MM.1S (cell line): ENCODE results near the gene WWTR1.

ENCODE experiments used
- EZH2 ChIP-seq: fragments of 300-600 bp; sonication (generic); optimal IDR thresholded peaks from 2 replicates; pipeline ENCODE3; 2017; ENCODE audit warnings: low read depth, mild to moderate bottlenecking, antibody characterized with exemption, low read length, mixed read lengths
- TF ChIP-seq, protein P1 (sequence below): fragments of 300-600 bp; sonication (generic); IDR thresholded peaks from 2 replicates; pipeline ENCODE4 v1.5.1; 2016; ENCODE audit warnings: antibody characterized with exemption, low read length, mixed read lengths

DNA sequence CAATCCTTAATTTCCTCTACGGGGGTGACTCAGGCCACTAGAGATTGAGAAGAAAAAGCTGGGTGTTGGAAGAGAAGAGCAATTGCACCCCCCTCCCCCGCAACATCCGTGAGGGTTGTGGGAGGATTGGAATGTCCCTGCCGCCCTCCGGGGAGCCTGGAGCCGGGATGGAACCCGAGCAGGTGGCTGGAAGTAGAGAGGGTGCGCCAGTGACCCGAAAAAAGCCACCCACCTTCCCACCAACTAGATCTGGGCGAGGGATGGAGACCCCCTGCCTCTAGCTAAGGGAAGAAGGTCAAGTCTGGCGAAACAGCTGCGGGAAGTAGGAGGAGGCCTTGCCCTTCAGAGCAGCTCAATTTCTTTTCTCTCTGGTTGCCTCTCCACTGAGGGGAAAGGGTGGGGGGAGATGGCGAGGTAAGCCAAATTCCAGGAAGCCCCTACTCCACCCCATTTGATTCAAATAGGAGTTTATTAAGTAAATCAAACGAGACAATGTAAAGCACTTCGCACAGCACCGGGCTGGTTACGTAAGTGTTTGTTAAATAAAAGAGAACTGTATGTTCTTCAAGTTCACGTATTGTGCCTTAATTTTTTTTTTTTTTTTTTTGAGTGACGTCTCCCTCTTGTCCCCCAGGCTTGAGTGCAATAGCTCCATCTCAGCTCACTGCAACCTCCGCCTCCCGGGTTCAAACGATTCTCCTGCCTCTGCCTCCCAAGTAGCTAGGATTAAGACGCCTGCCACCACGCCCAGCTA is 1.1 kb upstream of the WWTR1 start:
- TF ChIP-seq, protein P1, sequence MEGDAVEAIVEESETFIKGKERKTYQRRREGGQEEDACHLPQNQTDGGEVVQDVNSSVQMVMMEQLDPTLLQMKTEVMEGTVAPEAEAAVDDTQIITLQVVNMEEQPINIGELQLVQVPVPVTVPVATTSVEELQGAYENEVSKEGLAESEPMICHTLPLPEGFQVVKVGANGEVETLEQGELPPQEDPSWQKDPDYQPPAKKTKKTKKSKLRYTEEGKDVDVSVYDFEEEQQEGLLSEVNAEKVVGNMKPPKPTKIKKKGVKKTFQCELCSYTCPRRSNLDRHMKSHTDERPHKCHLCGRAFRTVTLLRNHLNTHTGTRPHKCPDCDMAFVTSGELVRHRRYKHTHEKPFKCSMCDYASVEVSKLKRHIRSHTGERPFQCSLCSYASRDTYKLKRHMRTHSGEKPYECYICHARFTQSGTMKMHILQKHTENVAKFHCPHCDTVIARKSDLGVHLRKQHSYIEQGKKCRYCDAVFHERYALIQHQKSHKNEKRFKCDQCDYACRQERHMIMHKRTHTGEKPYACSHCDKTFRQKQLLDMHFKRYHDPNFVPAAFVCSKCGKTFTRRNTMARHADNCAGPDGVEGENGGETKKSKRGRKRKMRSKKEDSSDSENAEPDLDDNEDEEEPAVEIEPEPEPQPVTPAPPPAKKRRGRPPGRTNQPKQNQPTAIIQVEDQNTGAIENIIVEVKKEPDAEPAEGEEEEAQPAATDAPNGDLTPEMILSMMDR: no peak
- TF ChIP-seq EZH2: no peak
